ENCODE results near the gene P2RY8.

- no peak for TF ChIP-seq CTCF (IDR thresholded peaks at IDR 0.05)
- TF ChIP-seq JUN (CRISPR knock-in tag; IDR thresholded peaks at IDR 0.05), result no peak
- no peak for TF ChIP-seq GRHL2 (CRISPR knock-in tag; IDR thresholded peaks at IDR 0.05; ENCODE audit: insufficient replicate concordance, severe bottlenecking)
- no peak for TF ChIP-seq CREB1 (CRISPR knock-in tag; IDR thresholded peaks at IDR 0.05)
- TF ChIP-seq EMX1 (CRISPR knock-in tag; IDR thresholded peaks at IDR 0.05), result no peak
- TF ChIP-seq ATF3 (CRISPR knock-in tag; conservative IDR thresholded peaks at IDR 0.05), result no peak
- TF ChIP-seq NFYB (CRISPR knock-in tag; conservative IDR thresholded peaks at IDR 0.05; ENCODE audit: low read depth), result no peak
- no peak for TF ChIP-seq KAT7 (CRISPR knock-in tag; IDR thresholded peaks at IDR 0.05; ENCODE audit: borderline replicate concordance)
- no peak for TF ChIP-seq USF1 (CRISPR knock-in tag; IDR thresholded peaks at IDR 0.05)
- no peak for TF ChIP-seq PRDM15 (CRISPR knock-in tag; IDR thresholded peaks at IDR 0.05)
- no peak for TF ChIP-seq ATF2 (CRISPR knock-in tag; IDR thresholded peaks at IDR 0.05; ENCODE audit: borderline replicate concordance, low read depth)
- no peak for TF ChIP-seq TP53 (CRISPR knock-in tag; IDR thresholded peaks at IDR 0.05)
Measured at GRCh38 chrX:1449036-1449822, 87.8 kb downstream of the P2RY8 start.
